Keratinocyte (primary cell): ENCODE data around the gene IGFBP4.

Experiments
- EZH2 ChIP-seq: IDR thresholded peaks from one replicate; pipeline ENCODE4 v1.6.1; 2012; ENCODE audit warnings: inconsistent platforms, mild to moderate bottlenecking, low read length, moderate library complexity
- TF ChIP-seq, protein P1 (sequence below), 3 experiments: IDR thresholded peaks in 1 of 3; conservative IDR thresholded peaks in 1 of 3; optimal IDR thresholded peaks in 1 of 3; 2 replicates in 2 of 3; 3 replicates in 1 of 3; pipeline versions ENCODE3 to v1.5.1; 2011; ENCODE audit warnings: low read length in 3 of 3, mild to moderate bottlenecking in 3 of 3, moderate library complexity in 2 of 3, control low read depth in 1 of 3, inconsistent platforms in 1 of 3; ENCODE audit not compliant: insufficient read depth in 2 of 3; ENCODE audit errors: extremely low read depth in 1 of 3

GRCh38 chr17:40448639-40449261, 5.5 kb downstream of the IGFBP4 start:
- no peak for TF ChIP-seq EZH2
- TF ChIP-seq, protein P1, sequence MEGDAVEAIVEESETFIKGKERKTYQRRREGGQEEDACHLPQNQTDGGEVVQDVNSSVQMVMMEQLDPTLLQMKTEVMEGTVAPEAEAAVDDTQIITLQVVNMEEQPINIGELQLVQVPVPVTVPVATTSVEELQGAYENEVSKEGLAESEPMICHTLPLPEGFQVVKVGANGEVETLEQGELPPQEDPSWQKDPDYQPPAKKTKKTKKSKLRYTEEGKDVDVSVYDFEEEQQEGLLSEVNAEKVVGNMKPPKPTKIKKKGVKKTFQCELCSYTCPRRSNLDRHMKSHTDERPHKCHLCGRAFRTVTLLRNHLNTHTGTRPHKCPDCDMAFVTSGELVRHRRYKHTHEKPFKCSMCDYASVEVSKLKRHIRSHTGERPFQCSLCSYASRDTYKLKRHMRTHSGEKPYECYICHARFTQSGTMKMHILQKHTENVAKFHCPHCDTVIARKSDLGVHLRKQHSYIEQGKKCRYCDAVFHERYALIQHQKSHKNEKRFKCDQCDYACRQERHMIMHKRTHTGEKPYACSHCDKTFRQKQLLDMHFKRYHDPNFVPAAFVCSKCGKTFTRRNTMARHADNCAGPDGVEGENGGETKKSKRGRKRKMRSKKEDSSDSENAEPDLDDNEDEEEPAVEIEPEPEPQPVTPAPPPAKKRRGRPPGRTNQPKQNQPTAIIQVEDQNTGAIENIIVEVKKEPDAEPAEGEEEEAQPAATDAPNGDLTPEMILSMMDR (optimal IDR thresholded peaks at IDR 0.05 in 1 of 3, IDR thresholded peaks at IDR 0.05 in 1 of 3, conservative IDR thresholded peaks at IDR 0.05 in 1 of 3; ENCODE audit: extremely low read depth in 1 of 3, insufficient read depth in 2 of 3, low read length in 3 of 3), result no peak
